ENCODE data around the gene ELF1. TPM values are rescaled to one million over a fixed set of nuclear protein-coding genes. Genes with fewer than 3 reads are reported as not detected.
"Not testable (repeated sequence)": the region's sequence is repeated elsewhere in the genome, so short reads cannot be mapped to it uniquely, and the experiment has no call there.

Gene ELF1
- total RNA-seq, 4 donors from 2014 or later: 61.5 to 96.1 (median 74.1) TPM

GRCh38 chr13:41054212-41054877 lies 35.2 kb upstream of the ELF1 start:
- H3K4me3 ChIP-seq: no peak overlapping the region
- peak; percentile 40 to 49 (median 46) for TF ChIP-seq CTCF (IDR thresholded peaks at IDR 0.05)
- no peak for TF ChIP-seq POLR2A (IDR thresholded peaks at IDR 0.05)
- intact Hi-C loops (cut with DNase I; ENCODE audit: low total_unique reads): no loop called here

GRCh38 chr13:41053384-41053826 lies 34.3 kb upstream of the ELF1 start:
- Histone ChIP-seq H3K4me1 (peaks cover 0 to 6% of the 10 kb centered on the region in 2 donors), H3K36me3 (no peaks in the 10 kb centered on the region), H3K4me3 (no peak overlapping the region), H3K9me3 (no peaks in the 10 kb centered on the region), H3K27ac (peak overlapping the region; percentile 33 to 75), H3K27me3 (no peaks in the 10 kb centered on the region)
- intact Hi-C loops (cut with DNase I; ENCODE audit: low total_unique reads): no loop called here
- TF ChIP-seq CTCF (IDR thresholded peaks at IDR 0.05) (no peak), POLR2A (IDR thresholded peaks at IDR 0.05) (no peak)
- no peak for DNase-seq

More at GRCh38 chr13:41054212-41054877, 35.2 kb upstream of the ELF1 start:
- Histone ChIP-seq H3K4me1 (peaks cover 0 to 6% of the 10 kb centered on the region in 2 donors), H3K27ac (peak overlapping the region; percentile 5 to 75), H3K36me3 (no peaks in the 10 kb centered on the region), H3K27me3 (no peaks in the 10 kb centered on the region), H3K9me3 (no peaks in the 10 kb centered on the region)
- DNase-seq: peak in 1 of 2 donors; percentile 26

GRCh38 chr13:41052441-41052840 lies 33.3 kb upstream of the ELF1 start:
- DNase-seq: no peak
- Histone ChIP-seq H3K27me3 (no peaks in the 10 kb centered on the region), H3K36me3 (no peaks in the 10 kb centered on the region), H3K9me3 (no peaks in the 10 kb centered on the region), H3K4me1 (peaks cover 0 to 6% of the 10 kb centered on the region in 2 donors), H3K4me3 (no peak overlapping the region), H3K27ac (peak overlapping the region in 1 of 2 donors; percentile 75)
- TF ChIP-seq POLR2A (IDR thresholded peaks at IDR 0.05): no peak
- no peak for TF ChIP-seq CTCF (IDR thresholded peaks at IDR 0.05)
- intact Hi-C loops (cut with DNase I; ENCODE audit: low total_unique reads): no loop called here

GRCh38 chr13:41049480-41050440 lies 30.6 kb upstream of the ELF1 start:
- Histone ChIP-seq H3K9me3 (no peaks in the 10 kb centered on the region), H3K27me3 (no peaks in the 10 kb centered on the region), H3K4me1 (no peaks in the 10 kb centered on the region), H3K36me3 (no peaks in the 10 kb centered on the region), H3K4me3 (no peak overlapping the region), H3K27ac (no peak overlapping the region)
- intact Hi-C loops (cut with DNase I; ENCODE audit: low total_unique reads): no loop called here
- DNase-seq: no peak
- TF ChIP-seq CTCF (IDR thresholded peaks at IDR 0.05) (no peak), POLR2A (IDR thresholded peaks at IDR 0.05) (no peak)

- Histone ChIP-seq H3K36me3 (no peaks in the 10 kb centered on the region), H3K4me1 (no peaks in the 10 kb centered on the region), H3K9me3 (no peaks in the 10 kb centered on the region), H3K27ac (no peak overlapping the region), H3K4me3 (no peak overlapping the region), H3K27me3 (no peaks in the 10 kb centered on the region)
- TF ChIP-seq POLR2A (IDR thresholded peaks at IDR 0.05) (no peak), CTCF (IDR thresholded peaks at IDR 0.05) (no peak)
- intact Hi-C loops (cut with DNase I; ENCODE audit: low total_unique reads): no loop called here
- DNase-seq: no peak
Measured at GRCh38 chr13:41048640-41049039, 29.5 kb upstream of the ELF1 start.

- DNase-seq; H3K4me1 ChIP-seq; H3K9me3 ChIP-seq; H3K27me3 ChIP-seq; H3K36me3 ChIP-seq; H3K27ac ChIP-seq; intact Hi-C loops (cut with DNase I; ENCODE audit: low total_unique reads); H3K4me3 ChIP-seq: not testable (repeated sequence)
Measured at GRCh38 chr13:41042419-41042818, 23.3 kb upstream of the ELF1 start.

Measured in uterus (tissue), 4 donors.